ENCODE data around the gene EXOC3L4.

DNA sequence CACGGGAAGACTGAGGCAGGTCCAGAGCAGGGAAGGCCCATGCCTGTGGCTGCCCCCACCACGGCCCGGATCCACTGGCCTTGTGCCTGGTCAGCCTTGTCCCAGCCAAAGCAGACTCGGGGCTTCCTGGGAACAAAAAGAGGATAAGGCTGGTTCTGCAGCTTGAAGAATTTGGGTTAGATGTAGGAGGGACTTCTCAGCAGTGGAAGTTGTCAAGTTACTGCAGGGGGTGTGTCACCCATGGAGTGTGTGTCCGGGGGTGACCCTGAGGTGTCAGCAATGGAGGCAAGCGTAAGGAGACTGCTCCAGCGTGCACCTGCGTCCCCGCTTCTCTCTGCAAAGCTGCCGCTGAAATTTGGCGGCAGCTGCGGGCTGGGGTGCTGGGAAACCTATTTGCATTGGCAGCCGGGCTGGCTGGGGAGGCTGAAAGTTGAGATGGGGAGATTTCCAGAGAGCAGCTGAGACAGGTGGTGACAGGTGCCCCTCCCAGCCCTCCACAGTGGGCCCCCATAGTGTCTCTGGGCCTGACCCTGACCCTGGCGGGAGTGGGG is 16.2 kb downstream of the EXOC3L4 start:
- TF ChIP-seq, protein P1, sequence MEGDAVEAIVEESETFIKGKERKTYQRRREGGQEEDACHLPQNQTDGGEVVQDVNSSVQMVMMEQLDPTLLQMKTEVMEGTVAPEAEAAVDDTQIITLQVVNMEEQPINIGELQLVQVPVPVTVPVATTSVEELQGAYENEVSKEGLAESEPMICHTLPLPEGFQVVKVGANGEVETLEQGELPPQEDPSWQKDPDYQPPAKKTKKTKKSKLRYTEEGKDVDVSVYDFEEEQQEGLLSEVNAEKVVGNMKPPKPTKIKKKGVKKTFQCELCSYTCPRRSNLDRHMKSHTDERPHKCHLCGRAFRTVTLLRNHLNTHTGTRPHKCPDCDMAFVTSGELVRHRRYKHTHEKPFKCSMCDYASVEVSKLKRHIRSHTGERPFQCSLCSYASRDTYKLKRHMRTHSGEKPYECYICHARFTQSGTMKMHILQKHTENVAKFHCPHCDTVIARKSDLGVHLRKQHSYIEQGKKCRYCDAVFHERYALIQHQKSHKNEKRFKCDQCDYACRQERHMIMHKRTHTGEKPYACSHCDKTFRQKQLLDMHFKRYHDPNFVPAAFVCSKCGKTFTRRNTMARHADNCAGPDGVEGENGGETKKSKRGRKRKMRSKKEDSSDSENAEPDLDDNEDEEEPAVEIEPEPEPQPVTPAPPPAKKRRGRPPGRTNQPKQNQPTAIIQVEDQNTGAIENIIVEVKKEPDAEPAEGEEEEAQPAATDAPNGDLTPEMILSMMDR (IDR thresholded peaks at IDR 0.05): no peak
- no peak for TF ChIP-seq EZH2 (IDR thresholded peaks at IDR 0.05; ENCODE audit: borderline replicate concordance, insufficient read depth, low read depth, low read length, poor library complexity, severe bottlenecking)

Data from B cell (primary cell).